A549 treated with Mapracorat at 1 μM for 4 hours (cell line): ENCODE data around the gene CGB7. TPM values are rescaled to one million over a fixed set of nuclear protein-coding genes. Genes with fewer than 3 reads are reported as not detected.

Experiments
- total RNA-seq: library from RNA; stranded (reverse); fragments of 200-300 nt; extraction: Qiagen RNA extraction; gene quantifications from 5 replicates; pipeline ENCODE4 v1.2.3, GENCODE V29; 2022

CGB7 gene
- 0.36 to 0.83 TPM (median 0.53 TPM) in 5 replicates for total RNA-seq

GRCh38 chr19:49057636-49058234, at the start of gene CGB7:
Gene CGB7 (minus strand): TSS chr19:49057749. CDS start chr19:49055375, 2,374 bp downstream.

GRCh38 chr19:49085020-49085867, 27.7 kb upstream of the CGB7 start, which contains the start of gene SNRNP70:
Gene SNRNP70 (plus strand): TSS chr19:49085451. CDS start chr19:49086415, 964 bp downstream.

DNA sequence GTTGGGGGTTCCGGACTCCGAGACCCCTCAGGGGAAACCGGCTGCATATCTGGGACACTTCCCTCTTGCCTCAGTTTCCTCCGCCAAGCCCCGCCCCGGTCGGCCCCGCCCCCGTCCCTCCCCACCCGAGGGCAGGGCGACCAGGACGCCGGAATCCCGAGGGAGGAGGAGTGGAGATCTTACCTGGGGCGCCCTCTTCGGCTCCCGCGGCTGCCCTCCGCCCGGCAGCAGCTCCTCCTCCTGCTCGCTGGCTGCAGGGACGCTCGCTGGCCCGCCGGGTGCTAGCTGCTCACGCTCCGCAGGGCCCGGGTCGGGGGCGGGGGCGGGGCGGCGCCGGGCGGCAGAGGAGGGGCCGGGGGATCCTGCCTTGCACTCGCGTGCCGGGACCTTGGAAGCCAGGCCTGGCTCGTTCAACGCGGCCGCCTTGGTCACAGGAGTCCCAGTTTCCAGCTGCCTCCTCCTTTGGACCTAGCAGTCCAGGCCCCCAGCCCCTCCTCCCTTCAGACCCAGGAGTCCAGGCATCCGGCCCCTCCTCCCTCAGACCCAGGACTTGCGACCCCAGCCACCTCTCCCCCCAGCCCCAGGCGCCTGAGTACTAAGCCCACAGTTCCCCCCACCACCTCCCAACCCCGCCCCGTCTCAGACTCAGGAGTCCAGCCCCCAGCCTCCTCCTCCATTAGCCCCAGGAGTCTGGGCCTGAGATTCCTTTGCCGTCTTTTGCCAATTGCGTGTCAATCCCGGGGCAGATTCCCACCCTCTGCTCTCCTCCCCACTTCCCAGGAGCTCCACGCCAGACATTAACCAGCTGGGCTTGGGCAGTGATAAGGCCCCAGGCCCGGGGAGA, 7.4 kb upstream of the CGB7 start, which contains the start of gene NTF4:
Gene NTF4, minus strand, starts transcription at position 51 of the 844 bp plus-strand sequence. CDS start 2,821 bp downstream, outside the sequence.

DNA sequence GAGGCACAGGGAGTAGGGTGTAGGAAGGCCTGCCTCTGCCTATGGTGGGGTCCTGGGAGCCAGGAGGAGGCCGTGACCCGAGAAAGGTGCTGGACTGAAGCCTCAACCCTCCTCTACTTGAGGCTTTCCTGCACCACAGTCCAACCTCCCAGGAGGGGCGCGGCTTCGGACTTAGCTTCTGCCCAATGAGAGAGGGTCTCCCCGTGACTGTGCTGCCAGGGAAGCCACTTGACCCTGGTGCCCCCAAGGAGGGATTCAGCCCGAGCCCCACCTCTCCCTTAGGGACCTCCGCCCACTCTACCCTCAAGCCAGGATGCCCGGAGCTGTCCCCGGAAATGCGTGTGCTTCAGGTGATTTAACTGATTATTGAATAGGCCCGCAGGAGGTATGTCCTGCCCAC, 8.5 kb downstream of the CGB7 start, which contains the start of gene CGB8:
Gene CGB8, minus strand, starts transcription at position 101 of the 400 bp plus-strand sequence. CDS start 372 bp downstream, outside the sequence.

DNA sequence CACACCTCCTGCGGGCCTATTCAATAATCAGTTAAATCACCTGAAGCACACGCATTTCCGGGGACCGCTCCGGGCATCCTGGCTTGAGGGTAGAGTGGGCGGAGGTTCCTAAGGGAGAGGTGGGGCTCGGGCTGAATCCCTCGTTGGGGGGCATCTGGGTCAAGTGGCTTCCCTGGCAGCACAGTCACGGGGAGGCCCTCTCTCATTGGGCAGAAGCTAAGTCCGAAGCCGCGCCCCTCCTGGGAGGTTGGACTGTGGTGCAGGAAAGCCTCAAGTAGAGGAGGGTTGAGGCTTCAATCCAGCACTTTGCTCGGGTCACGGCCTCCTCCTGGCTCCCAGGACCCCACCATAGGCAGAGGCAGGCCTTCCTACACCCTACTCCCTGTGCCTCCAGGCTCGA, 14.0 kb downstream of the CGB7 start, which contains the start of gene CGB5:
Gene CGB5, plus strand, starts transcription at position 301 of the 400 bp plus-strand sequence. CDS start 362 bp downstream, outside the sequence.

DNA sequence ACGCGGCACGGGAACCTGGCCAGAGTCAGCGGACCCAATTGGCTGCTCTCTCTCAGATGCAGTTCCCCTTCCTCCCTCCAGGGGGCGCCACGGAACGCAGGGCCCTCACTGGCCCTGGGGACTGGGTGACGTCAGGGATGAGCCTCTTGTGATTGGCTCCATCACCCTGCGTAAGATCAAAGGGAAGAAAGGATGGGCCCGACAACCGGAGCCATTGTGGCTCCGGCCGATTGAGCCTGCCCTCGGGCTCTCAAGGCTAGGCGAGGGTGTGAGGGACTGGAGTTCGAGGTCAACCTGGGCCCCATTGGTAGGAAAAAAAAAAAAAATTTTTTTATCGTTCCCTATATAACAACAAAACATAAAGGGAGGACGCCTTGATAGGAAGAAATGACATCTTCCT, 20.7 kb downstream of the CGB7 start, which contains the start of gene CGB1:
Gene CGB1, minus strand, starts transcription at position 81 of the 400 bp plus-strand sequence. CDS start 184 bp downstream, outside the sequence.

DNA sequence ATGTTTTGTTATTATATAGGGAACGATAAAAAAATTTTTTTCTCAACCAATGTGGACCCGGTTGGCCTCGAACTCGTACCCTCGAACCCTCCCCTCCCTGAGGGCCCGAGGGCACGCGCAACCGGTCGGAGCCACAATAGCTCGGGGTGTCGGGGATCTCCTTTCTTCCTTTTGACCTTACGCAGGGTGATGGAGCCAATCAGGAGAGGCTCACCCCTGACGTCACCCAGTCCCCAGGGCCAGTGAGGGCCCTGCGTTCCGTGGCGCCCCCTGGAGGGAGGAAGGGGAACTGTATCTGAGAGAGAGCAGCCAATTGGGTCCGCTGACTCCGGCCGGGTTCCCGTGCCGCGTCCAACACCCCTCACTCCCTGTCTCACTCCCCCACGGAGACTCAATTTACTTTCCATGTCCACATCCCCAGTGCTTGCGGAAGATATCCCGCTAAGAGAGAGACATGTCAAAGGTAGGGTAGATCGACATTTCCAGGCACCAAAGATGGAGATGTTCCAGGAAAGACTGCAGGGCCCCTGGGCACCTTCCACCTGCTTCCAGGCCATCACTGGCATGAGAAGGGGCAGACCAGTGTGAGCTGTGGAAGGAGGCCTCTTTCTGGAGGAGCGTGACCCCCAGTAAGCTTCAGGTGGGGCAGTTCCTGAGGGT, 25.8 kb downstream of the CGB7 start, which contains the start of gene CGB2:
Gene CGB2, plus strand, starts transcription at position 249 of the 660 bp plus-strand sequence. Its CDS starts 206 bp downstream, at position 455.

DNA sequence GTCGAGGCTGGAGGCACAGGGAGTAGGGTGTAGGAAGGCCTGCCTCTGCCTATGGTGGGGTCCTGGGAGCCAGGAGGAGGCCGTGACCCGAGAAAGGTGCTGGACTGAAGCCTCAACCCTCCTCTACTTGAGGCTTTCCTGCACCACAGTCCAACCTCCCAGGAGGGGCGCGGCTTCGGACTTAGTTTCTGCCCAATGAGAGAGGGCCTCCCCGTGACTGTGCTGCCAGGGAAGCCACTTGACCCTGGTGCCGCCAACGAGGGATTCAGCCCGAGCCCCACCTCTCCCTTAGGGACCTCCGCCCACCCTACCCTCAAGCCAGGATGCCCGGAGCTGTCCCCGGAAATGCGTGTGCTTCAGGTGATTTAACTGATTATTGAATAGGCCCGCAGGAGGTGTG, 33.3 kb downstream of the CGB7 start, which contains the start of gene CGB3:
Gene CGB3, minus strand, starts transcription at position 101 of the 400 bp plus-strand sequence. CDS start 362 bp downstream, outside the sequence.

GRCh38 chr19:49017041-49017665, 40.4 kb downstream of the CGB7 start, which contains the start of gene LHB:
Gene LHB (minus strand): TSS chr19:49017091. CDS start chr19:49017081, 10 bp downstream.

Other genes starting within 250 kb of the CGB7 start
- gene BCAT2, start 246.7 kb downstream of the CGB7 start, total RNA-seq = 51.8 to 64.0 TPM (median 60.0 TPM) in 5 replicates
- gene HSD17B14, start 221.3 kb downstream of the CGB7 start, total RNA-seq = 12.3 to 15.1 TPM (median 12.8 TPM) in 5 replicates
- gene PLEKHA4, start 189.1 kb downstream of the CGB7 start, total RNA-seq = 1.2 to 2.0 TPM (median 1.8 TPM) in 5 replicates
- gene PPP1R15A, start 185.3 kb downstream of the CGB7 start, total RNA-seq = 81.6 to 126 TPM (median 104 TPM) in 5 replicates
- not detected in 5 replicates for gene TULP2, start 159.0 kb downstream of the CGB7 start, total RNA-seq
- gene NUCB1, start 157.4 kb downstream of the CGB7 start, total RNA-seq = 201 to 205 TPM (median 202 TPM) in 5 replicates
- gene DHDH, start 124.0 kb downstream of the CGB7 start, total RNA-seq = 0.80 to 2.3 TPM (median 1.2 TPM) in 5 replicates
- gene BAX, start 102.9 kb downstream of the CGB7 start, total RNA-seq = 272 to 378 TPM (median 341 TPM) in 5 replicates
- 17,118 to 23,794 TPM (median 18,268 TPM) in 5 replicates for gene FTL, start 92.4 kb downstream of the CGB7 start, total RNA-seq
- gene GYS1, start 64.4 kb downstream of the CGB7 start, total RNA-seq = 18.8 to 23.7 TPM (median 19.5 TPM) in 5 replicates
- gene RUVBL2, start 63.9 kb downstream of the CGB7 start, total RNA-seq = 221 to 255 TPM (median 225 TPM) in 5 replicates
- not detected in 5 replicates for gene LHB, start 40.7 kb downstream of the CGB7 start, total RNA-seq
- 0.64 TPM in 1 of 5 replicates, not detected in the others for gene CGB3, start 33.4 kb downstream of the CGB7 start, total RNA-seq
- gene CGB2, start 25.9 kb downstream of the CGB7 start, total RNA-seq = 0.44 TPM in 1 of 5 replicates, not detected in the others
- not detected in 5 replicates for gene CGB1, start 20.9 kb downstream of the CGB7 start, total RNA-seq
- gene CGB5, start 13.9 kb downstream of the CGB7 start, total RNA-seq = 0.38 to 0.85 TPM (median 0.62 TPM) in 4 of 5 replicates, not detected in the other
- gene CGB8, start 8.6 kb downstream of the CGB7 start, total RNA-seq = 2.4 to 3.4 TPM (median 3.2 TPM) in 5 replicates
- 0.35 to 1.6 TPM (median 0.63 TPM) in 5 replicates for gene NTF4, start 7.1 kb upstream of the CGB7 start, total RNA-seq
- gene KCNA7, start 14.9 kb upstream of the CGB7 start, total RNA-seq = not detected in 5 replicates
- gene SNRNP70, start 27.7 kb upstream of the CGB7 start, total RNA-seq = 286 to 352 TPM (median 322 TPM) in 5 replicates
- gene LIN7B, start 56.6 kb upstream of the CGB7 start, total RNA-seq = 5.5 to 8.7 TPM (median 7.2 TPM) in 5 replicates
- gene C19orf73, start 61.4 kb upstream of the CGB7 start, total RNA-seq = 1.2 to 2.4 TPM (median 1.6 TPM) in 5 replicates
- 4.7 to 9.0 TPM (median 8.0 TPM) in 5 replicates for gene PPFIA3, start 61.8 kb upstream of the CGB7 start, total RNA-seq
- not detected in 5 replicates for gene HRC, start 97.6 kb upstream of the CGB7 start, total RNA-seq
- 8.4 to 11.5 TPM (median 9.5 TPM) in 5 replicates for gene TRPM4, start 100.0 kb upstream of the CGB7 start, total RNA-seq